HG02884 (cell line): ENCODE data around the gene SLC35E2B.

ENCODE experiments used
- ATAC-seq: cut with Tn5 transposase; IDR thresholded peaks from one replicate; pipeline ENCODE4 v1.9.1; 2021; ENCODE audit warnings: mild to moderate bottlenecking, moderate library complexity; ENCODE audit not compliant: unreplicated experiment

Gene SLC35E2B

GRCh38 chr1:1615256-1616044 lies 77.1 kb downstream of the SLC35E2B start, which contains the start of gene MIB2:
Gene MIB2 (plus strand): TSS chr1:1615500. CDS start chr1:1623453, 7,953 bp downstream.
- ATAC-seq, result peak; percentile 82

- no peak for ATAC-seq
These were observed 77.7 kb downstream of the SLC35E2B start for GRCh38 chr1:1614954-1615255.

- ATAC-seq, result no peak
These were observed 78.2 kb downstream of the SLC35E2B start for GRCh38 chr1:1614204-1614953.

GRCh38 chr1:1613509-1614082 lies 79.0 kb downstream of the SLC35E2B start:
- no peak for ATAC-seq

GRCh38 chr1:1612104-1612400 lies 80.5 kb downstream of the SLC35E2B start:
- ATAC-seq, result no peak

GRCh38 chr1:1610796-1611195 lies 81.8 kb downstream of the SLC35E2B start:
- no peak for ATAC-seq

- no peak for ATAC-seq
These were observed 82.6 kb downstream of the SLC35E2B start for GRCh38 chr1:1609822-1610485.
